Stimulated activated CD8-positive, alpha-beta memory T cell treated with anti-CD3 and anti-CD28 coated beads, Interleukin-15, amount 100 ng/mL, for 48 hours (primary cell): Measurements from ENCODE around the gene LRCH1.

Experiments
- DNase-seq, 2 donors: peaks; one replicate each; pipeline ENCODE4 v3.0.0-alpha.2; 2020; ENCODE audit warnings: low read depth in 2 of 2

Gene LRCH1

DNA sequence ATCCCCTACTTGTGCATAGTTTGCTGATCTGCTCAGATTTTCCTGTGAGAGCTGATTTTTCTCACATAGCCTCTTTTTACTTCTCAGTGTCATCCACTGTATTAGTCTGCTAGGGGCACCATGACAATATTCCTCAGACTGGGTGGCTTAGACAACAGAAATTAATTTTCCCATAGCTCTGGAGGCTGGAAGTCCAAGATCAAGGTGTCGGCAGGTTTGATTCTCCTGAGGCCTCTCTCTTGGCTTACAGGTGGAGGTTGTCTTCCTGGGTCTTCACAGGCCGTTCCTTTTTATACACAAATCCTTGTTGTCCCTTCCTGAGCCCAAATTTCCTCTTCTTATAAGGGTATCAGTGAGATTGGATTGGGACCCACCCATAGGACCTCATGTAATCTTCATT lies 9.2 kb downstream of the LRCH1 start:
- no peak for DNase-seq

- DNase-seq: no peak
Measured at GRCh38 chr13:46562581-46562980, 9.6 kb downstream of the LRCH1 start.

- no peak for DNase-seq
Measured at GRCh38 chr13:46565808-46566750, 13.1 kb downstream of the LRCH1 start.

DNA sequence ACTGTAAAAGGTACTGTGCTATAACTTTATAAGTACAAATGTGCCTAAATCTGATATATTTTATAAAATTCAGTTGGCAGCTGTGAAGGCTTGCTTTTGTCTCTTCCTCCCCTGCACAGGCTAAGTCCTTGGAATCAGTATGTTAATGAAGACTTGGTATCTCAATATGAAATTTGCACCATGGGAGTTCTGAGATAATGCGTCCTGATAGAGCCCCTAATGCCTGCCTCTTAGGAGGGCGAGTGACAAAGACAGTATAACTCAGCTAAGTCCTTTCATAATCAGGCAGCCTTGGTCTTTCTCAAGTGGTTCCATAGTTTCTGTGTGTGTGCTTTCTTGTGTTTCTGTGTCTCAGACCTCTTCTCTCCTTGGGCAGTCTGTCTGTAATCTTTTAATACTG lies 14.7 kb downstream of the LRCH1 start:
- DNase-seq: no peak

DNA sequence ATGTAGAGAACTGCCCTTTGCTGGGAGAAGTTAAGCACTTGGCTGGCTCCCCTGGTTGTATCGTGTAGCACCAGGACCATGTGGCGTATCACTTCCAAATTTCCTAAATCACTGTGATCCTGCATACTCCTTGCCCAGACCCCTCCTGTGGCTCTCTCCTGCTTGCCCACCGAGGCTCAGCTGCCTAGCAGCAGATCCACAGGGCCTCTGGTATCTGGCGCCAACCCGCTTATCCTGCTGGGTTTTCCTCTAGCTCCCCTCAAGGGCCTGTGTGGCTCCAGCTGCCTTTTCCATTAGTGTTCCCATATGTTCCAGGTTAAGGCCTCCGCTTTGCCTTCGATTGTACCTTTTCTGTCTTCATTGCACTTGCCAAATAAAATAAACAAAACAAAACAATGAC lies 16.5 kb downstream of the LRCH1 start:
- no peak for DNase-seq

GRCh38 chr13:46570273-46570672 lies 17.3 kb downstream of the LRCH1 start:
- no peak for DNase-seq

DNA sequence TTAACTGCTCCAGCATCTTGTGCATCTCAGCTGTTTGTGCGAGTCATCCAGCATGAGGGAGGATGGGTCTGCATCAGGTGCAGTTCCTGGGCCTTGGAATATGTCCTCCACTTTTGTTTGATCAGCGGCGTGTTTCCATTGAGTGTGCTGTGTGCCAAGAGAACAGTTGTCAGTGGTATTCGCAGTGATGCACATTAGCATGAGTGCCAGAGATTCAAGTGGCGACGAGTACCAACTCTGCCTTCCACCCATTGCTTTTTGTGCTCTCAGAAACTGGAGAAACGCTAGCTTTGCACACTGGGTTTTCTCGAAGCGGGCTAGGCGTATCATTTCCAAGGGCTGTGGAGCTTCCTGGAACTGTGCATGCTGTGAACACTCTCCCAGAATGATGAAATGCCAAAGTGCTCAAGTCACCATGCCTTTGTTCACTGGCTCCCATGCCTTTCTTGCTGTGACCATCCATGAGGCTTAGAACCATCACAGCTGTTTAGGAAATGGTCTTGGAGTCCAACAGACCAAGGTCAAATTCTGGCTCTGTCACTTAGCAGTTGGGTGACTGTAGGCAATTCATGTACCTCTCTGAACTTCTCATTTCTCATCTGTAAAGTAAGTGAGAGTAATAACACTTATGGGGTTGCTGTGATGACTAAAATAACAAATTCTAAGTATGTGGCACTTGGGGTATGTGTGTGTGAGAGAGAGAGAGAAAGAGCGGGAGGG lies 18.4 kb downstream of the LRCH1 start:
- no peak for DNase-seq

GRCh38 chr13:46571909-46572595 lies 19.1 kb downstream of the LRCH1 start:
- DNase-seq: no peak

DNA sequence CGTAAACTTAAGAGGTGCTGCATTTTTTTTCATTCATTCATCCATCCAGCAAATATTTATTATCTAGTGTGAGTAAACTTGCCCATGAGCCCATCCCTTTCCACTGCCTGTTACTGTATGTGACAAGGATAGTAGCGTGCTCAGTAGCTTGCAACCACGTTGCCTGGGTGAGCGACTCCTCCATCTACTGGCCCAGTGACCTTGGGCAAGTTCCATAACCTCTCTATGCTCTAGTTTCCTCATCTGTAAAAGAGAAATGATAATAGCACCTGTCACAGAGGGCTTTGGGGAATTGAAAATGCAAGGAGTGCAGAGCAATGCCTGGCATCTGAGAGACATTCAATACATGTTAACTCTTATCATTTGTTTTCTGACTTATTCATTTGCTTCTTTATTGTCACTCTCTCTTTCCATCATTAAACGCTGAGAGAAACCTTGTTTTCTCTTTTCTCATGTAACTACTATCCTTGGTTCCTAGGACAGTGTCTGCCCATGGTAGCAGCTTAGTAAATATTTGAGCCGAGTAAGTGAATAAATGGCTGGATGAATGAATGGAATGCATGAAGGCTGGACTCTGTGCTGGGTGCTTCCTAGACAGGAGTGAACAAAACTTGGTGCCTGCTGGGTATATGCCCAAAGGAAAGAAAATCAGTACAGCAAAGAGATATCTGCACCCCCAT lies 19.9 kb downstream of the LRCH1 start:
- DNase-seq: no peak

DNA sequence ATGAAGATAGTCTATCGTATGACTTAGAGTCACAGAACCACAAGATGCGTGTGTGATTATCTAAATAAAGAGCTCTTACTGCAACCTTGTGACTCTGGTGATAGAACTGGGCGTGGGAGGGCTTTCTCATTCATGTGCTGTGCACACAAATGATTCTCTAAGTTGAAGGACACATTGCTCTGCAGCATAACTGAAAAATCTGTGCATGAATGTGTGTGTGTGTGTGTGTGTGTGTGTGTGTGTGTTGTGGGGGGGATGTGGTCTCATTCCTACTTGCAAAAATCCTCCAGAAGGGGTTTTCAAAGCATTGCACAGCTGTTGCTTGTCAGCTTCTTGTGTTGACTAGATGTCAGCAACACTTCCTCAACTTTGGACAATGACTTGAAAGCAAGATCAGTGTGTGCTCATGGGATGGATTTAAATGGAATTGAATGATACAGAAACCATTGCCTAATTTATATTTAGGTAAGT lies 22.4 kb downstream of the LRCH1 start:
- no peak for DNase-seq

DNA sequence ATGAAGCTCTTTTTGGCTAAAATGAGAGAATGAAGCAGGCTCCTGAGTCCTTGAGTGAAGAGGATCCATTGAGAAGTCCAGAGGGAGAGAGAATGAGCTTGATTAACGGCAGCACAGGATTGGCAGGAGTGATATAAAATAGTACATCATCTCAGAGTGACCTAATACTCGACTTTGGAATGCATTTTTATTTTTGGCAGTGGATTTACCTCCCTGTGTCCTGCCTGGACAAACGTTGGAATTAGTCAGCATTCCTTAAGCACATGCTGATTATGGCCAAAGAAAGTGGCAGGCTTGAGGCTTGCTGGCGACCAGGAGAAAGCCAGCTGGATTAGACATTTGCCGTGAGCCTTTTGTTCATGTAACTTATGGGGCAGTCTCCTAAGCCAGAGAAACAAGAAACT lies 22.9 kb downstream of the LRCH1 start:
- DNase-seq: no peak

- DNase-seq: no peak
Measured at GRCh38 chr13:46576762-46577161, 23.8 kb downstream of the LRCH1 start.

GRCh38 chr13:46577696-46578589 lies 25.0 kb downstream of the LRCH1 start:
- DNase-seq: no peak

- DNase-seq: no peak
Measured at GRCh38 chr13:46578590-46578975, 25.6 kb downstream of the LRCH1 start.

DNA sequence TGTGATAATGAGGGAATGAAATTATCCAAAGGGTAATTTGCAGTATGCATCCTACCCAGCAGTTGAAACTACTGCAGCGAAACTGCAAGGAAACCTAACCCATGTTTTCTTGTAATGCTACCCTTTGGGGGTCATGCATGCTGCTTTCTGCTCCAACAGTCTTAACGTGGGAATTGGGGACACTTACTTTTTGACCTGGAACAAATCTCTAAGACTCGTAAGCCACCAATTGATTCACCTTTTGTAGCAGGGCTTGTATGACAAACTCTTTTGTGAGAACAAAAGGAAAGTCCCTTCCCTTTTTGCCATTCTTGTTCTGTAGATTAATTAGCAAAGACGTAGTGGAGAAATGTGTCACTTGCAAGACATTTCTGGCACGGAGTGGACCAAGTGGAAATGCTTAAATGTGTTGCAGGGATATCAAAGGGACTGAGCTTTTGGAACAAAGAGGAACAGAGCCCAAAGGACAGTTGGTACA lies 27.4 kb downstream of the LRCH1 start:
- no peak for DNase-seq

- no peak for DNase-seq
Measured at GRCh38 chr13:46582190-46582589, 29.2 kb downstream of the LRCH1 start.

- no peak for DNase-seq
Measured at GRCh38 chr13:46586751-46587514, 34.0 kb downstream of the LRCH1 start.

DNA sequence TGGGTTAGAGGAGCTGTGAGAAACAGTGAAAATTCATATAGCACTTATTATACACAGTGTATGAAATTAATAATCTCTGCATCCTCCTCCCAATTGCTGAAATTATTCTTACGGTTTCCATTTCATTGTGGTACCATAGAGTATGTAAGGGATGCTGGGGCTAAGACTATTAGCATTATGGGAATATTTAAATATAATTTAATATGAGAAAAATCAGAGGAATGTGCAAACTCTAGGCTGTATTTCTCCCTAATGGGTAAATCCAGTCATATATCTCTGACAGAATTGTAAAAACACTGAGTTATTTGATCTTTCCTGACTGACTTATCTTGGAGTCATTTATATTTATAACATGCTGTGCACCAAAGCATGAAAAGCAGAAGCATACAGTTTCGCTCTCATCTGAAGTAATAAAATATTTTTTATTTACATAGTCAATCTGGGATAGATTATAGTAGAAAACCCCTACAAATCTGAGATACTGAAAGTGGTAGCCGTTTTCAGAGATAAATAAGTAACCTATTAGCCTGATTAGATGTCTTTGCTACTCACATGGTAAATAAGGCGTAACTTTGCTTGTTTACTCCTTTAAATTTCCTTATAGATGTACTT lies 34.9 kb downstream of the LRCH1 start:
- DNase-seq: no peak

DNA sequence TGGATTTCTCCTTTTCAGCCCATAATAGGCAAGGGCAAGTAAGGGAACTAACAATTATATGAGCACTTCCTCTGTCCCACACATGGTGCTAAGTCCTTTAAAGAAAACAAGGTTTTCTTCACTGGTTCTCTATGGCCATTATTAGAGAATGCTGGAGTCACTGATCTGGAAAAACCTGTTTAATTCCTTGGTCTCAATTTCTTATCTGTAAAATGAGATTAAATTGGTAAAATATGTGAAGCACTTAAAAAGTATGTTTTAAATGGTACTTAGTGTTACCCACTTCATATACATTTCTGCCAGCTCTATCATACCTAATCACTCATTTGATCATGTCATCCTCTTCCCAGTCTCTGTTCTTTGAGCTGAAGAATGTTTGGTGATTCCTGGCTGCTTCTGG lies 39.4 kb downstream of the LRCH1 start:
- no peak for DNase-seq
